Measurements from ENCODE around the gene TEX264.

Gene TEX264

GRCh38 chr3:51673802-51674654 lies 3.0 kb downstream of the TEX264 start (continued):
- TF ChIP-seq ZNF114 (tag by site-specific recombination; IDR thresholded peaks at IDR 0.05) (no peak), ZNF112 (tag by site-specific recombination; IDR thresholded peaks at IDR 0.05) (no peak), GLI2 (tag by site-specific recombination; IDR thresholded peaks at IDR 0.05; ENCODE audit: borderline replicate concordance, low read depth) (no peak), INSM2 (tag by site-specific recombination; IDR thresholded peaks at IDR 0.05) (no peak), ZNF157 (tag by site-specific recombination; IDR thresholded peaks at IDR 0.05) (no peak), ZNF146 (tag by site-specific recombination; IDR thresholded peaks at IDR 0.05) (no peak)
- TF ChIP-seq, protein P1, sequence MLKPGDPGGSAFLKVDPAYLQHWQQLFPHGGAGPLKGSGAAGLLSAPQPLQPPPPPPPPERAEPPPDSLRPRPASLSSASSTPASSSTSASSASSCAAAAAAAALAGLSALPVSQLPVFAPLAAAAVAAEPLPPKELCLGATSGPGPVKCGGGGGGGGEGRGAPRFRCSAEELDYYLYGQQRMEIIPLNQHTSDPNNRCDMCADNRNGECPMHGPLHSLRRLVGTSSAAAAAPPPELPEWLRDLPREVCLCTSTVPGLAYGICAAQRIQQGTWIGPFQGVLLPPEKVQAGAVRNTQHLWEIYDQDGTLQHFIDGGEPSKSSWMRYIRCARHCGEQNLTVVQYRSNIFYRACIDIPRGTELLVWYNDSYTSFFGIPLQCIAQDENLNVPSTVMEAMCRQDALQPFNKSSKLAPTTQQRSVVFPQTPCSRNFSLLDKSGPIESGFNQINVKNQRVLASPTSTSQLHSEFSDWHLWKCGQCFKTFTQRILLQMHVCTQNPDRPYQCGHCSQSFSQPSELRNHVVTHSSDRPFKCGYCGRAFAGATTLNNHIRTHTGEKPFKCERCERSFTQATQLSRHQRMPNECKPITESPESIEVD (tag by site-specific recombination; IDR thresholded peaks at IDR 0.05), result no peak

GRCh38 chr3:51675201-51675611 lies 4.2 kb downstream of the TEX264 start:
- no peaks in the 10 kb centered on the region for H3K9me3 ChIP-seq (ENCODE audit: control insufficient read depth, insufficient read depth, low read depth, low read length)
- no peak overlapping the region for H3K27ac ChIP-seq (ENCODE audit: extremely low read depth, low read depth, low read length)
- ChIA-PET POLR2A (no interaction called here), CTCF (interaction anchor here (4.1 kb wide), 1 partner anchor 173 kb away, joined by 21 read pairs; no protein-coding TSS in a partner anchor)
- TF ChIP-seq SCRT2 (tag by site-specific recombination; IDR thresholded peaks at IDR 0.05), result no peak
- no peak for TF ChIP-seq ZNF292 (tag by site-specific recombination; IDR thresholded peaks at IDR 0.05; ENCODE audit: borderline replicate concordance, low read depth)
- no peak for TF ChIP-seq ZNF423 (tag by site-specific recombination; IDR thresholded peaks at IDR 0.05)
- TF ChIP-seq ZNF394 (tag by site-specific recombination; IDR thresholded peaks at IDR 0.05; ENCODE audit: borderline replicate concordance), result no peak
- no peak for TF ChIP-seq ZNF391 (tag by site-specific recombination; IDR thresholded peaks at IDR 0.05; ENCODE audit: borderline replicate concordance, low read depth)
- TF ChIP-seq, protein P2, sequence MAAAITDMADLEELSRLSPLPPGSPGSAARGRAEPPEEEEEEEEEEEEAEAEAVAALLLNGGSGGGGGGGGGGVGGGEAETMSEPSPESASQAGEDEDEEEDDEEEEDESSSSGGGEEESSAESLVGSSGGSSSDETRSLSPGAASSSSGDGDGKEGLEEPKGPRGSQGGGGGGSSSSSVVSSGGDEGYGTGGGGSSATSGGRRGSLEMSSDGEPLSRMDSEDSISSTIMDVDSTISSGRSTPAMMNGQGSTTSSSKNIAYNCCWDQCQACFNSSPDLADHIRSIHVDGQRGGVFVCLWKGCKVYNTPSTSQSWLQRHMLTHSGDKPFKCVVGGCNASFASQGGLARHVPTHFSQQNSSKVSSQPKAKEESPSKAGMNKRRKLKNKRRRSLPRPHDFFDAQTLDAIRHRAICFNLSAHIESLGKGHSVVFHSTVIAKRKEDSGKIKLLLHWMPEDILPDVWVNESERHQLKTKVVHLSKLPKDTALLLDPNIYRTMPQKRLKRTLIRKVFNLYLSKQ (tag by site-specific recombination; IDR thresholded peaks at IDR 0.05; ENCODE audit: borderline replicate concordance), result no peak
- TF ChIP-seq ZNF530 (tag by site-specific recombination; IDR thresholded peaks at IDR 0.05; ENCODE audit: low read depth), result no peak
- TF ChIP-seq ZNF621 (tag by site-specific recombination; IDR thresholded peaks at IDR 0.05), result no peak
- no peak for TF ChIP-seq ZNF121 (tag by site-specific recombination; IDR thresholded peaks at IDR 0.05)
- no peak for TF ChIP-seq ZFP37 (tag by site-specific recombination; IDR thresholded peaks at IDR 0.05)
- TF ChIP-seq ZNF660 (tag by site-specific recombination; IDR thresholded peaks at IDR 0.05), result no peak
- no peak for TF ChIP-seq ZNF146 (tag by site-specific recombination; IDR thresholded peaks at IDR 0.05)
- TF ChIP-seq ZNF175 (tag by site-specific recombination; IDR thresholded peaks at IDR 0.05), result no peak
- TF ChIP-seq ZNF23 (tag by site-specific recombination; IDR thresholded peaks at IDR 0.05; ENCODE audit: borderline replicate concordance), result no peak
- TF ChIP-seq RBAK (tag by site-specific recombination; IDR thresholded peaks at IDR 0.05), result no peak
- no peak for TF ChIP-seq ZNF184 (tag by site-specific recombination; IDR thresholded peaks at IDR 0.05)
- H3K36me3 ChIP-seq (ENCODE audit: control insufficient read depth in 2 of 2, insufficient read depth in 1 of 2, low read length in 2 of 2), result peaks cover 0 to 63% of the 10 kb centered on the region in 2 experiments; a peak in 1 of 3 replicates
- H3K4me1 ChIP-seq (ENCODE audit: control insufficient read depth, insufficient read depth, low read length), result no peaks in the 10 kb centered on the region
- H3K4me3 ChIP-seq (ENCODE audit: low read depth, low read length), result no peak overlapping the region
